Epithelial cell of proximal tubule (primary cell): Measurements from ENCODE around the gene TGFB2. TPM values are rescaled to one million over a fixed set of nuclear protein-coding genes. Genes with fewer than 3 reads are reported as not detected.

Experiments
- DNase-seq: peaks from one replicate; pipeline ENCODE4 v3.0.0-alpha.2; 2011; ENCODE audit warnings: low read depth
- H3K4me3 ChIP-seq: 2 replicates; pipeline ENCODE4 v1.5.1; 2011; ENCODE audit warnings: low read depth, mild to moderate bottlenecking, low read length
- total RNA-seq: library from RNA; depleted of rRNA; stranded (reverse); fragments of >200 nt; gene quantifications from 2 replicates; pipeline ENCODE4 v1.2.3, GENCODE V29; 2015
- TF ChIP-seq, protein P1 (sequence below): conservative IDR thresholded peaks from 2 replicates; pipeline ENCODE4 v1.5.1; 2012; ENCODE audit warnings: low read depth, mild to moderate bottlenecking, low read length

The TGFB2 gene
- total RNA-seq: 33.7 and 35.7 TPM in 2 replicates

DNA sequence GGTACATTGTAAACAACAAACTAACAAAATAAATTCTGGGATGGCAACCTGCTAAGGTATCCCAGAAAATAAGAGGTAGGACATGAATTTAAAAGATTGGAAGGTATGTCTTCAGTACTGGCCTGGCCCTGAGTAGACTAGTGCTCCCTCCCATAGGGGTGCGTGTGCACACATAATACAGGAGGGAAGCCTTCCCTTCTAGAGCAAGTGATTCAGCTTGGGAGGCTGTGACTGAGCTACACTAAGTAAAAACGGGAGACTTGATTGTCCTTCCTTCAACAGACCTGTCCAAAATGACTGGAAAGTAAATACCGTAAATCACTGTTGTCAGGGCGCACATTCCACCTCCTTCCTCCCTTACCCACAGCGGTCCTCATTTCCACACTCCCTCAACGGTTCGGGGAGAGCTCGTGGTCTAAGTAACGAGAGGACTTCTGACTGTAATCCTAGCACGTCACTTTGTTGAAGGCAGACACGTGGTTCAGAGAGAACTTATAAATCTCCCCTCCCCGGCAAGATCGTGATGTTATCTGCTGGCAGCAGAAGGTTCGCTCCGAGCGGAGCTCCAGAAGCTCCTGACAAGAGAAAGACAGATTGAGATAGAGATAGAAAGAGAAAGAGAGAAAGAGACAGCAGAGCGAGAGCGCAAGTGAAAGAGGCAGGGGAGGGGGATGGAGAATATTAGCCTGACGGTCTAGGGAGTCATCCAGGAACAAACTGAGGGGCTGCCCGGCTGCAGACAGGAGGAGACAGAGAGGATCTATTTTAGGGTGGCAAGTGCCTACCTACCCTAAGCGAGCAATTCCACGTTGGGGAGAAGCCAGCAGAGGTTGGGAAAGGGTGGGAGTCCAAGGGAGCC, at the start of gene TGFB2:
Gene TGFB2, plus strand, starts transcription at position 523 of the 859 bp plus-strand sequence. CDS start 1,366 bp downstream, outside the sequence.
- peak; percentile 74 for DNase-seq
- TF ChIP-seq, protein P1, sequence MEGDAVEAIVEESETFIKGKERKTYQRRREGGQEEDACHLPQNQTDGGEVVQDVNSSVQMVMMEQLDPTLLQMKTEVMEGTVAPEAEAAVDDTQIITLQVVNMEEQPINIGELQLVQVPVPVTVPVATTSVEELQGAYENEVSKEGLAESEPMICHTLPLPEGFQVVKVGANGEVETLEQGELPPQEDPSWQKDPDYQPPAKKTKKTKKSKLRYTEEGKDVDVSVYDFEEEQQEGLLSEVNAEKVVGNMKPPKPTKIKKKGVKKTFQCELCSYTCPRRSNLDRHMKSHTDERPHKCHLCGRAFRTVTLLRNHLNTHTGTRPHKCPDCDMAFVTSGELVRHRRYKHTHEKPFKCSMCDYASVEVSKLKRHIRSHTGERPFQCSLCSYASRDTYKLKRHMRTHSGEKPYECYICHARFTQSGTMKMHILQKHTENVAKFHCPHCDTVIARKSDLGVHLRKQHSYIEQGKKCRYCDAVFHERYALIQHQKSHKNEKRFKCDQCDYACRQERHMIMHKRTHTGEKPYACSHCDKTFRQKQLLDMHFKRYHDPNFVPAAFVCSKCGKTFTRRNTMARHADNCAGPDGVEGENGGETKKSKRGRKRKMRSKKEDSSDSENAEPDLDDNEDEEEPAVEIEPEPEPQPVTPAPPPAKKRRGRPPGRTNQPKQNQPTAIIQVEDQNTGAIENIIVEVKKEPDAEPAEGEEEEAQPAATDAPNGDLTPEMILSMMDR: no peak
- peak within 1 kb of the TSS; percentile 79 for H3K4me3 ChIP-seq

DNA sequence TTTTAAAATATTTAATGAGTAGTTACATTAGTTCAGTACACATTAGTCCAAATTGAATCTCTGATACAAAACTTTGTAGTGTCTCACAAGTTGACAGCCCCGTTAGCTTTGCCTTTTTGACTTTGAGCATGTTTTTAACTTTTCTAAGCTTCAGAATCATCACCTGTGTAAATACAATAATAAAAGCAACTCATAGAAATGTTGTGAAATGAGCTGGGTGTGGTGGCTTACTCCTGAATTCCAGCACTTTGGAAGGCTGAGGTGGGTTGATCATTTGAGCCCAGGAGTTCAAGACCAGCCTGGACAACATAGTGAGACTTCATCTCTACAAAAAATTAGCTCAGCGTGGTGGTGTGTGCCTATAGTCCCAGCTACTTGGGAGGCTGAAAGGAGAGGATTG, 49.0 kb upstream of the TGFB2 start:
- TF ChIP-seq, protein P1: no peak
- no peak for DNase-seq
- no peak overlapping the region for H3K4me3 ChIP-seq

DNA sequence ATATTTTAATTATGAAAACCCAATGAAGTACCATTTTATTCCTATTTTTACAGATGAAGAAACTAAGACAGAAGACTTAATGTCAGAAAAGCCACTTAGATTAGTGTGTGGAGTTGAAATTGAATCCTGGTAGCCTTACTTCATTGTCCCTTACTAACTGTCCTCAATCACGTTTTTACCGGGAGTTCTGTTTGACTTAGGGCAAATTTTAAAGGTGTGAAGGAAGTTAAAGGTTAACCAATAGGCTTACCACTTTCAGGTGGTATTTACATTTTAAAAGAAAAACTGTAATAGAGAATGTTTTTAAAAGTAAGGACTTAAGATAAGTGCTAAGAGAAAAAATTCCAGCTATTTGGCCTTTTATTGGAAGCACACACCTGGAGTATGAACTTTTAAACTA, 47.7 kb upstream of the TGFB2 start:
- TF ChIP-seq, protein P1: no peak

DNA sequence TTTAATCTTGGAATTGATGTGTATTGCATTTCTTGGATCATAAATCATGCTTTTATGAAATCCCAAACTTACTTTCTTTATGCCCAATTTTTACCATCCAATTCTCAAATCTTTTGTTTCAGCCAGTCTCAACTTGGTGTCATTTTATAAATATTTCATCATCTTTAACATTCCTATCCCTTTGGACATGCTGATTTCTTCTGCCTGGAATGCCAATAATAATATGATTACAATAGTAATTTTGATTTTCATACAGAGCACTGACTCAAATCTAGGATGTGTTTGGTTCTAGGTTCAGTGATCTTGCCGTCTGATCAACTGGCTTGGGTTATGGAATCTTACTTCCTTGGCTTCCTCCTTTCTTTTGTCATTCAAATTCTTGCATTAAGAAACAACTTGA, 47.3 kb upstream of the TGFB2 start:
- H3K4me3 ChIP-seq: no peak overlapping the region
- TF ChIP-seq, protein P1: no peak
- DNase-seq: no peak

More for the DNA sequence above, 47.7 kb upstream of the TGFB2 start:
- no peak for DNase-seq
- no peak overlapping the region for H3K4me3 ChIP-seq

DNA sequence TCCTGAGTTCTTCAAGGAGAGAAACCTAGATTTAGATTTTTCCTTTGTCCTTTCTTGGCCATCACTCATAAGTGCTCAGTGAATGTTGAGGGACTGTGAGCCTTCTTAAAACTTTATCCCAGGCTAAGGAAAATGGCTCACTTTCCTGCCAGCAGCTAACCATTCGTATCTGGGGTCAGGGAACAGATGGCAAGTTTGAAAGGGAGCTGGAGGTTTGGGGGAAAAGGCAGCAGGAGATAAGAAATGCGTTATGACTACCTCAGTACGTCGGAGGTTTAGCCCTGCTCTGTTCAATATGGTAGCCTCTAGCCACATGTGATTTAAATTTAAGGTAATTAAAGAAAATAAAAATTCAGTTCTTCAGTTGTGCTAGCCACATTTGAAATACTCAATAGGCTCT, 46.7 kb upstream of the TGFB2 start:
- TF ChIP-seq, protein P1: no peak
- no peak overlapping the region for H3K4me3 ChIP-seq
- no peak for DNase-seq

DNA sequence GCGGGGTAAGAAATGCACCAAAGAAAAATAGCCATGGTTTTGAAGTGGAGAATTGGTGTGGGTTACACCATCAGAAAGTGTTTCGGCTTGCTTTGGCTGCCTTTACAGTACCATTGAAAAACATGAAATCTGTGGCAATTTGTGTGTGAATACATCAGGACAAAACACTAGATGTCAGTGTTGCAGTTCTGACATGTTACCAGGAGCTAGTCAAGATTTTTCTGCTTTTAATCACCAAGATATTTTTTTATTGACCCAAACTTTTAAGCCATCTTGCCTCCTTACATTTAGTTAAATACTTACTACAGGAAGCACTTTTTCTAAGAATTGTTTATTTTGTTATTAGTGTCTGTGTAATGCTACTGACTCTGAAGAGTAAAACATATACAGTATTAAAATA, 45.7 kb upstream of the TGFB2 start:
- TF ChIP-seq, protein P1: peak; percentile 65
- no peak for DNase-seq
- H3K4me3 ChIP-seq: no peak overlapping the region

DNA sequence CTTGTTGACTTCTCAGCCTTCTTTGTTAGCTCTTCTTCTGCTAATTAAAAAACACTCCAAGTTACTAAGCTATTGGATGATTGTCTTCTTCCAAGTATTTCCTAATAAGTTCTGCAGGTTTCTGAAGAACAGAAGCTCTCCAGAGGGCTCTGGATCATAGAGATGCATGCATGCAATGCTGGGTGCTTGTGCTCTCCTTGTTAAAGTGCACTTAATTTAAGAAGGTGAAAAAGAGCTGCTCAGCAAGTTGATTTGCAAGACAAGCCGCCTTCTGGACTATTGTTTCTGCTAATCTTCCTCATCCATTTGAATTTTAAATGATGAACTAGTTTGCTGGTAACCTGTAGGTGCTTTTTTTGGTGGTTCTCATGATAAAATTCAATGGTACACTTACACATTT, 43.9 kb upstream of the TGFB2 start:
- TF ChIP-seq, protein P1: no peak
- no peak overlapping the region for H3K4me3 ChIP-seq
- no peak for DNase-seq
